Brain microvascular endothelial cell (primary cell): ENCODE measurements around the gene MAU2.

Experiments
- DNase-seq: peaks from one replicate; pipeline ENCODE4 v3.0.0-alpha.2; 2020
- H3K27ac ChIP-seq: fragments of 250-450 bp; sonication (Bioruptor Pico); 2 replicates; pipeline ENCODE4 v1.5.1; 2020; ENCODE audit warnings: mild to moderate bottlenecking, moderate library complexity
- H3K27me3 ChIP-seq: fragments of 250-450 bp; sonication (Bioruptor Pico); replicated peaks from 2 replicates; pipeline ENCODE4 v1.5.1; 2020; ENCODE audit warnings: mild to moderate bottlenecking
- H3K36me3 ChIP-seq: fragments of 250-450 bp; sonication (Bioruptor Pico); replicated peaks from 2 replicates; pipeline ENCODE4 v1.5.1; 2020; ENCODE audit warnings: mild to moderate bottlenecking
- H3K4me3 ChIP-seq: 2 replicates; pipeline ENCODE4 v1.5.1; 2011; ENCODE audit warnings: low read depth, mild to moderate bottlenecking, control low read depth, low read length, moderate library complexity
- in situ Hi-C: cut with HindIII; loops from 2 replicates; pipeline ENCODE4 v1.10.0; 2017; ENCODE audit warnings: low sequenced_read_pairs, low pct_ligation_motif_present
- TF ChIP-seq, protein P1 (sequence below): IDR thresholded peaks from 2 replicates; pipeline ENCODE4 v1.5.1; 2011; ENCODE audit warnings: low read depth, mild to moderate bottlenecking, moderate library complexity, low read length, control low read depth, inconsistent platforms; ENCODE audit errors: missing control alignments

Gene MAU2

DNA sequence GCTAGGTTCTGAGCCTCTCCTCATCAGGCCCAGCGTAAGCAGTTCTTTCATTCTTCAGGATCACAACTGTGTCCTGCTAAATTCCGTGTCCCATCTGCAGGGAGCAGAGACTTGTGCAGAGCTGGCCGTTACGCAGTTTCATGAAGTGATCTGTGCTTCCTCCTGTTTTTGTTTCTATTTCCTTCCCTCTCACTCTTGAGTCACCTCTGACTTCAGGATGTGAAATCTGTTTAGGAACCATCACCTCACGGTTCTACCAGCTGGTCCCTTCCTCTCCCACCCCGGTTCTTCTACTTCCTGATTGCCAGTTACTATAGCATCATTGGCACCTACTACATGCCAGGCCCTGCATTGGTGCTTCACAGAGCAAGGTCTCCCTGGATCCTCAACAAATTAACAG lies 8.5 kb downstream of the MAU2 start:
- Histone ChIP-seq H3K27me3 (no peaks in the 10 kb centered on the region), H3K4me3 (no peak overlapping the region), H3K36me3 (peaks cover 37% of the 10 kb centered on the region), H3K27ac (no peak overlapping the region)
- DNase-seq = no peak
- TF ChIP-seq, protein P1, sequence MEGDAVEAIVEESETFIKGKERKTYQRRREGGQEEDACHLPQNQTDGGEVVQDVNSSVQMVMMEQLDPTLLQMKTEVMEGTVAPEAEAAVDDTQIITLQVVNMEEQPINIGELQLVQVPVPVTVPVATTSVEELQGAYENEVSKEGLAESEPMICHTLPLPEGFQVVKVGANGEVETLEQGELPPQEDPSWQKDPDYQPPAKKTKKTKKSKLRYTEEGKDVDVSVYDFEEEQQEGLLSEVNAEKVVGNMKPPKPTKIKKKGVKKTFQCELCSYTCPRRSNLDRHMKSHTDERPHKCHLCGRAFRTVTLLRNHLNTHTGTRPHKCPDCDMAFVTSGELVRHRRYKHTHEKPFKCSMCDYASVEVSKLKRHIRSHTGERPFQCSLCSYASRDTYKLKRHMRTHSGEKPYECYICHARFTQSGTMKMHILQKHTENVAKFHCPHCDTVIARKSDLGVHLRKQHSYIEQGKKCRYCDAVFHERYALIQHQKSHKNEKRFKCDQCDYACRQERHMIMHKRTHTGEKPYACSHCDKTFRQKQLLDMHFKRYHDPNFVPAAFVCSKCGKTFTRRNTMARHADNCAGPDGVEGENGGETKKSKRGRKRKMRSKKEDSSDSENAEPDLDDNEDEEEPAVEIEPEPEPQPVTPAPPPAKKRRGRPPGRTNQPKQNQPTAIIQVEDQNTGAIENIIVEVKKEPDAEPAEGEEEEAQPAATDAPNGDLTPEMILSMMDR = no peak
- in situ Hi-C loops = no loop called here

DNA sequence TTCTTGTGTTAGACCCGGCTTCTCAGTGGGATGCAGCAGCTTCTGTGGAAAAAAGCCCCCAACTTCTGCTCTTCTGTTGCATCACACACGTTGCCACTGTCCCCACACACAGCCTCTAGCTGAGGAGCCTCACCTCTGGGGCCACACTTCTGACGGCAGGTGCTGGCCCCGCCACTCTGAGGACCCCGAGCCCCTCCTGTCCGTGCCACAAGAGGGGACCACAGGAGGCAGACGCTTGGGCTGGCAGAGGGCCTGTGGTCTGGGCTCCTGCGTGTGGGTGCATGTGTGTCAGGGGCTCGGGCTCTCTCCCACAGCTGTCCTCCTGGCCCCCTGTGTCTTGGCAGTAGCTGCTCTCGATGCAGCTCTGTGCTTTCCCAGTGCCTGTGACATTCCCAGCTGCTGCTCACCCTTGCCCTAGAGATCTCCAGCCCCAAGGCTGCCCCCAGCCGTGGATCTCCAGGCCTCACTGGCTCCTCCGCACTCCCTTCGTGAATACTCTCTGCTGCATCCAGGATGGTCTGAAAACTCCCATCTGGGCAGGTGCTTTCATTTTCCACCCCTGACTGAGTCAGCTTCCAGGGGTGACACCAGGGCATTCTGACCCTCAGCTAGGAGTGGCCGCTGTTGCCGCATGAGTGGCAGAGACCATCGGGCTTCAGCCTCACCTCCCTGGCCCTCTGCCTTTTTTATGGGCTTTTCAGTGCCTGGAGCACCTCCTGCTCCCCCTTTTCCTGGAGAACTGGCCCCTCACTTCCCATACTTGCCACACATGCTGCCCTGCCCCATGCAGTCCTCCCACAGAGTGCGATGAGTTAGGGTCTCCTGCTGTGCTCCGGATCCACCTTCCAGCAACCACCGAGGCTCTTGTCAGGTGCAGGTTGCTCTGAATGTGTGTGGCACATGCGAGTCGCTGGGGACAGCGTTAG lies 13.7 kb downstream of the MAU2 start:
- Histone ChIP-seq H3K36me3 (peaks cover 49% of the 10 kb centered on the region), H3K27ac (no peak overlapping the region), H3K4me3 (no peak overlapping the region), H3K27me3 (no peaks in the 10 kb centered on the region)
- in situ Hi-C loops = no loop called here
- DNase-seq = no peak
- TF ChIP-seq, protein P1 = no peak

DNA sequence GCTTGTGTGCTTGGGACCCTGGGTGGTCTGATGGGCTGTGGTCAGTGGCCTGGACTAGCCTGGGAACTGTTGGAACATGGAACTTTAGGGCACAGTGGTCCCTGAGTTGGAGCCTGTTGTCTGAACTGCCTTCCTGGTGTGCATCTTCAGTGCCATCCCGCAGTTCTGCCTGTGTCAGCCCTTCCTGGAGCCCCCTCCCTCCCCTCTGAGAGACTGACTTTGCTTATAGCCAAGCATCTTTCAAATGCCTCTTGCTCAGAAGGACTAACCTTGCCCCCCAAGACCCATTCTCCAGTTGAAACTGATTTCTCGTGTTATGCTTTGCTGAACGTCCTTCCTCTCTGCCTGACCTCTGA lies 14.3 kb downstream of the MAU2 start:
- H3K36me3 ChIP-seq = peaks cover 51% of the 10 kb centered on the region
- TF ChIP-seq, protein P1 = no peak
- DNase-seq = no peak
- no peaks in the 10 kb centered on the region for H3K27me3 ChIP-seq
- H3K4me3 ChIP-seq = no peak overlapping the region
- in situ Hi-C loops = no loop called here
- no peak overlapping the region for H3K27ac ChIP-seq

DNA sequence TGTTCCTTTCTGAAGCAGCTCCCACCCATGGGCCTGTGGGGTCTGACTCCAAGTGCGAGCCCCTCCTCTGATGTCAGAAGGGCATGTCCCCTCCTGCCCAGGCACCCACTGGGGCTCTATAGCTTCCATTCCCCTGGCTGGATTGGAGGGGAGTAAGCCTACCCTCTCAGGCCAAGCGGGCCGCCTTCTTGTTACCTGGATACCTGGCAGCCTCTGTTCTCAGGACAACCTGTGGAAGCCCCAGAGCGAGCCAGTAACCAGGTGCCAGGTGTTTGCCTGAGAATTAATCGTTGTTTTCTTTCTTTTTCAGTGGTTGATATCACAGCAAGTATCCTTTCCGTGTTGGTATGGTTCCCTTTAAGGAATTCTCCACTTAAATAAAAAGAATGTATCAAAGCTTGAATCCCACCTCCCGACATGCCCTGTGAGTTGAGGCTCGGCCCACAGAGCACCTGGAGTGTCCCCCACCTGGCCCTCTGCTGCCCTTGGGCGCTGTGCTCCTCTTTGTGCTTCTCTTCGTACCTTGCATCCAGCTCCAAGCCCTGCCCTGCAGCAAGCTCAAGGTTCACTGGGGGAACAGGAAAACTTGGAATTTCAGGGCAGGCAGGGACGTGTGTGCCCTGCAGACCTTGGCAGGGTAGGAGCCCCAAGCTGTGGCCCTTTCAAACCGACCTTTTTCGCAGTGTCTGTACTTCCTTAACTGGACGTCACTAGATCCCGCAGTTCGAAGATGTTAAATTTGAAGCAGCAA lies 15.0 kb downstream of the MAU2 start:
- Histone ChIP-seq H3K4me3 (no peak overlapping the region), H3K27me3 (no peaks in the 10 kb centered on the region), H3K27ac (no peak overlapping the region), H3K36me3 (peaks cover 50% of the 10 kb centered on the region)
- no peak for DNase-seq
- TF ChIP-seq, protein P1 = no peak
- in situ Hi-C loops = no loop called here

DNA sequence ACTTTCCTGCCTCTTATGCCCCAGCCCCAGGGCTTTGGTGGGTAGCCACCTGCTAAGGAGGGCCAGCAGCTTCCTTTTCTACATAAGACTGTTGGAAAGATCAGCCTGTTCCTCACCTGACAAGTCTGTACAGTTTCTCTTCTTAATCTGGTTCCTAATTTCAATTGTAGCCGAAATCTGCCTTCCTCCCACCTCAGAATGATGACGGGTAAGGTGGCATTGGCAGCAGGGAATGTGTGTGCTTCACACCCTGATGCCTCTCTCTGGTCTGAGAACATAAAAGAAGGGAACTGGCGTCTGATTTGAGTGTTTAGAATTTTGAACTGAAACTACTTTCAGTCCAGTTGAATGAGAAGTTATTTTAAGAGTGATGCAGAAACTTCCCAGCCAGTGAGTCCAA lies 16.0 kb downstream of the MAU2 start:
- Histone ChIP-seq H3K36me3 (peaks cover 55% of the 10 kb centered on the region), H3K4me3 (no peak overlapping the region), H3K27ac (no peak overlapping the region), H3K27me3 (no peaks in the 10 kb centered on the region)
- in situ Hi-C loops = no loop called here
- no peak for DNase-seq
- TF ChIP-seq, protein P1 = no peak
